Daoy (cell line): ENCODE results near the gene NCKAP5. TPM values are rescaled to one million over a fixed set of nuclear protein-coding genes. Genes with fewer than 3 reads are reported as not detected.
A peak's percentile ranks its signal among the peaks of the same experiment; 100 is the strongest.
"Not testable (repeated sequence)": the region's sequence is repeated elsewhere in the genome, so short reads cannot be mapped to it uniquely, and the experiment has no call there.

ENCODE experiments used
- DNase-seq: peaks from one replicate; pipeline ENCODE4 v3.0.0-alpha.2; 2015; ENCODE audit warnings: low read depth
- total RNA-seq: library from RNA; depleted of rRNA; stranded (reverse); fragments of >200 nt; shearing (Covaris generic); gene quantifications from 2 replicates; pipeline ENCODE4 v1.2.3, GENCODE V29; 2014

The NCKAP5 gene
- total RNA-seq, 1 experiment from 2014 or later, result 8.4 TPM

GRCh38 chr2:133522204-133522603, 46.1 kb downstream of the NCKAP5 start:
- no peak for DNase-seq

DNA sequence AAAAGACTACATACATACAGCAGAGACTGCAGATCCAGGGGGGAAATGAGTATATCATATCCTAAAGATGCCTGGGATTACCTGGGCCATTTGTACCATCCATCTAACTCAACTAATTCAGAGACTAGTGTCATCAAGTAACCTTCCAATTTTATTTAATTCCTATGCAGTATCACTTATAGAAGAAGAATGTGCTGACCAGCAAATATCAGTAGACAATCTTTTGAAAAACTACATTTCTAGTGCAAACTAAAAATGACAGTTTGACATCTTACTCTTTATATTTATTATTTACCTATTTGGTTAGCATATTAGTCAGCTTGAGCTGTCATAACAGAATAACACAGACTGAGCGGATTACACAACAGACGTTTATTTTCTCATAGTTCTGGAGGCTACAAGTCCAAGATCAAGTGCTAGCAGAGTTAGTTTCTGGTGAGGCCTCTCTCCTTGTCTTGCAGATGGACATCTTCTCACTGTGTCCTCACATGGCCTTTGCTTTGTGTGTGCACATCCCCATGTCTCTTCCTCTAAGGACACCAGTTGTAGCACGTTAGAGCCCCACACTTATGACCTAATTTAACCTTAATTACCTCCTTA, 47.0 kb downstream of the NCKAP5 start:
- DNase-seq, result no peak

DNA sequence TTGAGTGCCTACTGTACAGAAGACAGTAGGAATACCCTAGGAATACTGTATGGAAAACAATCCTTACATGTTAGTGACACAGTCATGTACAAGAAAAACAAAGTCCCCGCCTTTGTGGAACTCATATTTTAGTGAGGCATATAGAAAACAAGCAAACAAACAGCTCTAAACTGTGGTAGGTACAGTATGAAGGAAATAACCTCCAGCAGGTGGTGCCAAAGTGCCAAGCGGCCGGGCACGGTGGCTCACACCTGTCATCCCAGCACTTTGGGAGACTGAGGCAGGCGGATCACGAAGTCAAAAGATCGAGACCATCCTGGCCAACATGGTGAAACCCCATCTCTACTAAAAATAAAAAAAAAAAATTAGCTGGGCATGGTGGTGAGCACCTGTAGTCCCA, 48.6 kb downstream of the NCKAP5 start:
- DNase-seq, result not testable (repeated sequence)

GRCh38 chr2:133518700-133519344, 49.4 kb downstream of the NCKAP5 start:
- DNase-seq, result peak; percentile 32

DNA sequence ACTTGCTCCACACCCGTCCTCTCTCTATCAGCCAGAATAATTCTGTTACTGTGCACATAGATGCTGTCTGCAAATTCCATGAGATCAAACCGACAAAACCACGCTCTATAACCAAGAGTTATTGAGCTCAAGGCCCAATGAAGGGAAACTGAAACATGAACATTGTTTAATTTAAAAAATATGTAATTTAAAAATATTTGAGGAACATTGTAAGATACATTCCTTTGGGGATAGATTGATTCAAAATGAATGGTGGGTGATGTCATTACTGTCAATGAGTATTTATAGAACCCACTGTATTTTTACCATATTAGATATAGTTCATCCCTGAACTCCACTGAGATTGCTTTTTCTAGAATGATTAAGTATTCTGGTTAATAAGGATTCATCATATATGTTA, 50.4 kb downstream of the NCKAP5 start:
- no peak for DNase-seq

GRCh38 chr2:133516405-133517026, 51.7 kb downstream of the NCKAP5 start:
- DNase-seq, result no peak

DNA sequence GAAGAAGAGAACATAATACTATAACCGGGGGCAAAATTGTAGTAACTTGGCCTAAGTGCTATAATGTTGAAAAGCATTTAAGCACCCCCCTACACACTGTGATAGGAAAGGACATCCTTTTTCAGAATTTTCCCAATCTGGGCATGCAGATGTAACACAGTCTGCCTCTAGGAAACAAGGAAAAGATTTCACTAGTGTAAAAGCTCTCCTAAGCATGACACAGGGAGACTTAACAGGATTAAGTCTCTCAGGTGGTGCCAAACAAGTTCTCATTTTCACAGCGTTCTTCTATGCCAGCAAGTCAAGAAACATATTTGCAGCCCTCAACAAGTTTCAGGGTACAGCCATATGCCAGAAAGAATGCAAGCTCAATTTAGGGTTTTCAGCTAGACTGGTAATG, 53.0 kb downstream of the NCKAP5 start:
- DNase-seq, result no peak

- no peak for DNase-seq
Measured at GRCh38 chr2:133513893-133514292, 54.4 kb downstream of the NCKAP5 start.

GRCh38 chr2:133512121-133512520, 56.1 kb downstream of the NCKAP5 start:
- DNase-seq, result no peak

DNA sequence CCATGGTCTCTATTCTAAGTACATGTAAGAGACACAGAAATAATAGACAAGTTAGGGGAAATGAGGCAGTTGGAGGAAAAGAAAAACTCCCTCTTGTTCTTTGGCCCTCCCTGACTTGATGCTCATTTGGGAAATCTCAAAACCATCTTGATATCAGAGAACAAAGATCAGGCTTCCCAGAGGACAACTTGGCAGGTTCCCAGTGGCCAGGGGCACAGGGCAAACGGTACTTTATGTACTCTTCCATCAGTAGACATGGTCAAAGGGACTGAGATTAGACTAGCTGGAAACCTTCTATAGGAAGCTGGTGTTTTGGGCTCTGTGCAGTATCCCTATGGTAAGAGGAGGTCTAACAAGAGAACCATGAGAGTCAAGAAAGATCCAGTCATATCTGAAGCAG, 56.6 kb downstream of the NCKAP5 start:
- no peak for DNase-seq

DNA sequence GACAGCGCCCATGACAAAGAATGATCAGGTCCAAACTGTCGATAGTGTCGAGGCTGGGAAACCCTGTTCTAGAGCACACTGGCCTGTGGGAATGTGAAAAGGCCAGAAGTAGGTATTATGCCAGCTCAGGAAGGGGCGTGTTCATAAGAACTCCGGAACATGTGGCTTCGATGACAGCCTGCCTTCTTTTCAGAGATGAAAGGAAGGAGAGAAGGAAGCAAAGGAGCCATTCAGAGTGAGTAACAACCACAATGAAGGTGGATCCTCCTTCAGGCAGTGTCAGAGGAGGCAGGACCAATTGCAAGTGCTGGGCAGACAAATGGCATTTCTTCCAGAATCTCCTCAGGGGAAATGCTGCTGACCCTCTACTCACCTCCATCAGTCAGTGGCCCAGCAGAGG, 58.5 kb downstream of the NCKAP5 start:
- DNase-seq, result peak; percentile 24

GRCh38 chr2:133508546-133509165, 59.6 kb downstream of the NCKAP5 start:
- no peak for DNase-seq

GRCh38 chr2:133506996-133507395, 61.3 kb downstream of the NCKAP5 start:
- no peak for DNase-seq

DNA sequence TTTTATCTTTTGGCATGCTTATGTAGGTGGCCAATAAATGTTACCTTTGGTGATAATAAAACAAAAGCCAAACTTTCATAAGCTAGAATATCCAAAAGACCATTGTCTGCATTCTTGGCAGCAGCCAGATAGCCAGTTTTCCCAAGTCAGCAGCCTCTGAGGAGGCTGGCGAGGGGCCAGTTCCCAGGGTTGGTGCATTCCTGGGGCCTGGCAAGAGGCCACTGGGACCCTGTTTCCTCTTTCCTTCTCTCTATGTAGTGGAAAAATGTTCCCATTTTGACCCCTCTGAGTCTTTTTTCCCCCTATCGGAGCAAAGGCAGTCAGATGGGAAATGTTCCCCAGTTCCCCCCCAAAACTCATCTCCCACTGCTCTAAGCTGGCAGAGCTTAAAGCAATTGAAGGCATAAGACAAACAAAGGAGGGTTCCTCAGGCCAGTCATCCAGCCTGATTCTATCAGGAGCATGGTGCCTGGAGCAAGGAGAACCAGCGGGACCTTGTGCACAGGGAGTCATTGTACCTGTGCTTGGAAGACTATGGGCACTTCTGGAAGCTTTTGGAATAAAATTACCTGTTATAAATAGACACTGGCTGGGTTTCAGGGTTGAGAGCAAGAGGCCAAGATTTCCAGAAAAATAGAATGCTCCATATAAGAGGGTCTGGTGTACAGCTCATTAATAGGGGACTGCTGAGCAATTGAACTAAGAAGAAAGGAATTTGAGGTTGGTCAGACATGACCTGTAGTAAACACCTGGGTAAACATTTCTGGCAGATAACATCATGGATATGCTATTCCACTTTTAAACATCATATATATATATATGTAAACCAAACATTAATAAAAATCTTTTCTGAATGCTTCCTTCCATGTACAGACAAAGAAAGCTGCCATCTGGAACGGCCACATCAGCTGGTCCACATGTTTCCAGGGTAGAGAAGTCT, 63.4 kb downstream of the NCKAP5 start:
- peak; percentile 57 for DNase-seq

GRCh38 chr2:133503927-133504326, 64.3 kb downstream of the NCKAP5 start:
- no peak for DNase-seq

GRCh38 chr2:133503323-133503722, 64.9 kb downstream of the NCKAP5 start:
- DNase-seq, result no peak

- no peak for DNase-seq
Measured at GRCh38 chr2:133502678-133503077, 65.6 kb downstream of the NCKAP5 start.

DNA sequence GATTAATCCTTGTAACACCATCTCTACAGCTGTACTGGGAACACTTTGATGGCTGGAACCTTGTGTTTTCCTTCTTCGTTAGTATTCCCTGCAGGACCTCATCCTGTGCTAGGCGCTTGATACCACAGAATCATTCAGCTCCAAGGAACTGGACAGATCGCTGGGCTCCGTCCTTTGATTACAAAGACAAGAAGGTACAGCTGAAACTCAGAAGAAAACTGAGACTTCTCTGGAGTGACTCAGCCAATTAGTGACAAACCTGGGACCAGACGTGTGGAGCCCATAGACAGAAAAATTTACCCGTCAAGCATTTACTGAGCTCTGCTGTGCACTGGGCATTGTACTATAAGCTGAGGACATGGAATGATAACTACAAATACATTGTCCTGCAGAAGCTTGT, 67.3 kb downstream of the NCKAP5 start:
- no peak for DNase-seq

GRCh38 chr2:133498662-133499585, 69.3 kb downstream of the NCKAP5 start:
- no peak for DNase-seq

DNA sequence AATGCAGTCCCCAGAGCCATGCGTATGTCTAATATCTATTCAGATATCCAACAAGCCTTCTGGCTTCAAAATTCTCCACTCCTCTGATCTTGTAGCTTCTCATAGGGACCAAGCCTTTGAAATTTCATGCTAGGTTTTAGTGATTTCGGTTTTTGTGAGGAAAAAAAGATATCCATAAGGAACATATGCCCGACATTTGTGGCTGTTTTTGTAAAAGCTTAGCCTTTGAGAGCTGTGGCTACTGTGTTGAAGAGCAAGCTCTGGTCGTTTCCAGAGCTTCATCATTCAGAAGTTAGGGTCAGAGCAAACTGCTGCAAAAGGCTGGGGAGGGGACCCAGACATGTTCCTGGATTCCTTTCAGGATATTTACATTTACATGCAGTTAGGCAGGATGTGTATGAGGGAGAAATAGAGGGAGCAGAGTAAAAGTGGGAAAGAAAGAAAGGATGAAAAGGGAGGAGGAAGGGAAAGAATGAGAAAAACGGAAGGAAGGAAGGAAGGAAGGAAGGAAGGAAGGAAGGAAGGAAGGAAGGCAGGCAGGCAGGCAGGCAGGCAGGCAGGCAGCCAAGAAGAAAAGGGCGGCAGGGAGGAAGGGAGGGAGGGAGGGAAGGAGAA, 70.2 kb downstream of the NCKAP5 start:
- DNase-seq, result no peak
